DMS79 (cell line): ENCODE measurements around the gene DNAL1.
"Not testable (repeated sequence)": the region's sequence is repeated elsewhere in the genome, so short reads cannot be mapped to it uniquely, and the experiment has no call there.

Experiments
- DNase-seq: peaks from one replicate; lab custom pipeline; 2025; lab: John Stamatoyannopoulos, UW

The DNAL1 gene

GRCh38 chr14:73640796-73641365 lies 3.9 kb upstream of the DNAL1 start:
- no peak for DNase-seq

- no peak for DNase-seq
Observed at GRCh38 chr14:73645248-73645610, 443 bp downstream of the DNAL1 start.

- DNase-seq: no peak
Observed at GRCh38 chr14:73651005-73651404, 6.2 kb downstream of the DNAL1 start.

GRCh38 chr14:73655851-73656250 lies 11.1 kb downstream of the DNAL1 start:
- DNase-seq: no peak

- not testable (repeated sequence) for DNase-seq
Observed at GRCh38 chr14:73659202-73659601, 14.4 kb downstream of the DNAL1 start.

- no peak for DNase-seq
Observed at GRCh38 chr14:73660511-73660910, 15.7 kb downstream of the DNAL1 start.

GRCh38 chr14:73661872-73662271 lies 17.1 kb downstream of the DNAL1 start:
- no peak for DNase-seq

GRCh38 chr14:73662487-73662943 lies 17.7 kb downstream of the DNAL1 start:
- DNase-seq: no peak

GRCh38 chr14:73663548-73664212 lies 18.9 kb downstream of the DNAL1 start:
- DNase-seq: no peak

GRCh38 chr14:73665130-73665529 lies 20.3 kb downstream of the DNAL1 start:
- no peak for DNase-seq

GRCh38 chr14:73666583-73666982 lies 21.8 kb downstream of the DNAL1 start:
- DNase-seq: no peak

- DNase-seq: no peak
Observed at GRCh38 chr14:73667854-73668253, 23.1 kb downstream of the DNAL1 start.

GRCh38 chr14:73674986-73675385 lies 30.2 kb downstream of the DNAL1 start:
- DNase-seq: no peak

GRCh38 chr14:73678698-73679097 lies 33.9 kb downstream of the DNAL1 start:
- no peak for DNase-seq

- DNase-seq: no peak
Observed at GRCh38 chr14:73680821-73681220, 36.0 kb downstream of the DNAL1 start.

- DNase-seq: no peak
Observed at GRCh38 chr14:73684627-73685026, 39.8 kb downstream of the DNAL1 start.

- no peak for DNase-seq
Observed at GRCh38 chr14:73685328-73685727, 40.5 kb downstream of the DNAL1 start.

- DNase-seq: no peak
Observed at GRCh38 chr14:73686901-73687300, 42.1 kb downstream of the DNAL1 start.

- DNase-seq: no peak
Observed at GRCh38 chr14:73694083-73694482, 49.3 kb downstream of the DNAL1 start.

GRCh38 chr14:73695082-73695481 lies 50.3 kb downstream of the DNAL1 start:
- DNase-seq: no peak

- DNase-seq: no peak
Observed at GRCh38 chr14:73695997-73696396, 51.2 kb downstream of the DNAL1 start.

- no peak for DNase-seq
Observed at GRCh38 chr14:73696466-73697400, 51.9 kb downstream of the DNAL1 start.

GRCh38 chr14:73700325-73700724 lies 55.5 kb downstream of the DNAL1 start:
- DNase-seq: no peak
